ENCODE measurements around the gene PDCD4. TPM values are rescaled to one million over a fixed set of nuclear protein-coding genes. Genes with fewer than 3 reads are reported as not detected.

PDCD4 gene
- total and polyA plus RNA-seq, 9 of the 15 experiments (the other 6 are each of a cell fraction or from before 2014, with no cell fraction given) = 12.9 to 44.1 (median 33.7) TPM

DNA sequence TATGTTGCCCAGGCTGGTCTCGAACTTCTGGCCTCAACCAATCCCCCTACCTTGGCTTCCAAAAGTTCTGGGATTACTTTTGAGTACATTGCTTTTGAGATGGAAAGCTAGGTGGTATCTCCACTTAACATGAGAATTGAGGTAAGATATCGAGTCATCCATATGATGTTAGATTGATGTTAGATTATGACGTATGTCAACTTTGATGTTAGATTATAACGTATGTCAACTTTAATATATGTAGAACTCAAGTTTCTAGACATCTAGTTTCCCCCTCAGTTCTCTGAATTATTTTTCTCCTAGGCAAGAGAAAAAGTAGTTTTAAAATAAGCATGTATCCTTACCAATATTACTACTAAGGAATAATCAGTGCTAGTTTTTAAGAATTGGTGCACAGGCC, 67.7 kb downstream of the PDCD4 start:
- Histone ChIP-seq H3K27ac (ENCODE audit: extremely low read depth, low read depth, low read length) (no peak overlapping the region), H3K9me1 (ENCODE audit: control insufficient read depth, insufficient read depth, low read length) (no peaks in the 10 kb centered on the region), H3K9ac (ENCODE audit: insufficient read depth in 1 of 2, low read depth in 2 of 2, low read length in 2 of 2) (no peak overlapping the region), H3K4me2 (ENCODE audit: insufficient read depth, low read length) (no peak overlapping the region), H3K79me2 (ENCODE audit: control insufficient read depth, insufficient read depth, low read length) (peaks cover 65% of the 10 kb centered on the region), H3K27me3 (ENCODE audit: control insufficient read depth in 2 of 2, insufficient read depth in 2 of 2, low read length in 2 of 2) (no peaks in the 10 kb centered on the region), H3K4me3 (no peak overlapping the region), H2AFZ (ENCODE audit: low read depth, low read length) (no peak overlapping the region), H3K4me1 (replicated peaks in 1 of 2; ENCODE audit: control insufficient read depth in 2 of 2, insufficient read depth in 2 of 2, low read length in 2 of 2) (no peaks in the 10 kb centered on the region; a peak in 1 of 5 replicates), H4K20me1 (replicated peaks; ENCODE audit: control insufficient read depth, insufficient read depth, low read length) (no peaks in the 10 kb centered on the region), H3K9me3 (replicated peaks; ENCODE audit: control insufficient read depth, insufficient read depth, low read depth, low read length) (no peaks in the 10 kb centered on the region), H3K36me3 (ENCODE audit: control insufficient read depth, insufficient read depth, low read length) (no peaks in the 10 kb centered on the region)
- BruUV-seq (replicated peaks) = no TSS peak
- WGBS (ENCODE audit: insufficient coverage, low coverage, missing lambda C conversion rate) = 88% methylated on average over 4 of the region's 4 CpGs
- ATAC-seq (no peak), FAIRE-seq (no peak), DNase-seq (ENCODE audit: extremely low read depth in 1 of 4, low spot score in 3 of 4) (no peak)
- TF ChIP-seq, protein P1, sequence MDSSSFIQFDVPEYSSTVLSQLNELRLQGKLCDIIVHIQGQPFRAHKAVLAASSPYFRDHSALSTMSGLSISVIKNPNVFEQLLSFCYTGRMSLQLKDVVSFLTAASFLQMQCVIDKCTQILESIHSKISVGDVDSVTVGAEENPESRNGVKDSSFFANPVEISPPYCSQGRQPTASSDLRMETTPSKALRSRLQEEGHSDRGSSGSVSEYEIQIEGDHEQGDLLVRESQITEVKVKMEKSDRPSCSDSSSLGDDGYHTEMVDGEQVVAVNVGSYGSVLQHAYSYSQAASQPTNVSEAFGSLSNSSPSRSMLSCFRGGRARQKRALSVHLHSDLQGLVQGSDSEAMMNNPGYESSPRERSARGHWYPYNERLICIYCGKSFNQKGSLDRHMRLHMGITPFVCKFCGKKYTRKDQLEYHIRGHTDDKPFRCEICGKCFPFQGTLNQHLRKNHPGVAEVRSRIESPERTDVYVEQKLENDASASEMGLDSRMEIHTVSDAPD (CRISPR knock-in tag; IDR thresholded peaks at IDR 0.05) = no peak
- no peak for TF ChIP-seq ZNF263 (CRISPR knock-in tag; IDR thresholded peaks at IDR 0.05; ENCODE audit: borderline replicate concordance)
- no peak for TF ChIP-seq RFX7 (CRISPR knock-in tag; IDR thresholded peaks at IDR 0.05)
- TF ChIP-seq, protein P2, sequence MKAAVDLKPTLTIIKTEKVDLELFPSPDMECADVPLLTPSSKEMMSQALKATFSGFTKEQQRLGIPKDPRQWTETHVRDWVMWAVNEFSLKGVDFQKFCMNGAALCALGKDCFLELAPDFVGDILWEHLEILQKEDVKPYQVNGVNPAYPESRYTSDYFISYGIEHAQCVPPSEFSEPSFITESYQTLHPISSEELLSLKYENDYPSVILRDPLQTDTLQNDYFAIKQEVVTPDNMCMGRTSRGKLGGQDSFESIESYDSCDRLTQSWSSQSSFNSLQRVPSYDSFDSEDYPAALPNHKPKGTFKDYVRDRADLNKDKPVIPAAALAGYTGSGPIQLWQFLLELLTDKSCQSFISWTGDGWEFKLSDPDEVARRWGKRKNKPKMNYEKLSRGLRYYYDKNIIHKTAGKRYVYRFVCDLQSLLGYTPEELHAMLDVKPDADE (conservative IDR thresholded peaks at IDR 0.05; ENCODE audit: control insufficient read depth, low read depth, low read length) = no peak
- TF ChIP-seq TRIM28 (IDR thresholded peaks at IDR 0.05) = no peak
- TF ChIP-seq U2AF2 (optimal IDR thresholded peaks at IDR 0.05; ENCODE audit: low read depth, low read length) = no peak
- in situ Hi-C loops (cut with MboI) (no loop called here), intact Hi-C loops (cut with micrococcal nuclease) (no loop called here)
- ChIA-PET CTCF (ENCODE audit: low intra/inter-chr PET ratio) (no interaction called here), POLR2A (no interaction called here)
